ENCODE results near the gene UVSSA. TPM values are rescaled to one million over a fixed set of nuclear protein-coding genes. Genes with fewer than 3 reads are reported as not detected.
A peak's percentile ranks its signal among the peaks of the same experiment; 100 is the strongest.
"Not testable (repeated sequence)": the region's sequence is repeated elsewhere in the genome, so short reads cannot be mapped to it uniquely, and the experiment has no call there.

Gene UVSSA
- total and polyA plus RNA-seq, 8 donors = 12.8 to 36.6 (median 18.8) TPM

DNA sequence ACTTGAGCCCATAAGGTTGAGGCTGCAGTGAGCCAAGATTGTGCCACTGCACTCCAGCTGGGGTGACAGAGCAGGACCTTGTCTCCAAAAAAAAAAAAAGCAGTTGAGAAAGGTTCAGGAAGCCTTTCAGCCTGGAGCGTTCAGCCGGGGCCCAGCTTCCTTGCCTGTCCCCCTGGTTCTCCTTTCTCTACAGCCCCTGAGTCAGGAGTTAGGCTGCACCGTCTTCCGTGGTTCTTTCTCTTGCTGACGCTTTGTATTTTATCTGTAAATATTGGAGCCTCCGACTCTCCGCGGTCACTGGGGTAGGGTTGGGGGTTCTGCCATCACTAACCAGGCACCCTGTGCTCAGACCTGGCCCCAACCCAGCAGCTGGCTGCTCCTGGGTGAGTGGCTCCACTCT, 13.8 kb upstream of the UVSSA start:
- TF ChIP-seq, protein P1, sequence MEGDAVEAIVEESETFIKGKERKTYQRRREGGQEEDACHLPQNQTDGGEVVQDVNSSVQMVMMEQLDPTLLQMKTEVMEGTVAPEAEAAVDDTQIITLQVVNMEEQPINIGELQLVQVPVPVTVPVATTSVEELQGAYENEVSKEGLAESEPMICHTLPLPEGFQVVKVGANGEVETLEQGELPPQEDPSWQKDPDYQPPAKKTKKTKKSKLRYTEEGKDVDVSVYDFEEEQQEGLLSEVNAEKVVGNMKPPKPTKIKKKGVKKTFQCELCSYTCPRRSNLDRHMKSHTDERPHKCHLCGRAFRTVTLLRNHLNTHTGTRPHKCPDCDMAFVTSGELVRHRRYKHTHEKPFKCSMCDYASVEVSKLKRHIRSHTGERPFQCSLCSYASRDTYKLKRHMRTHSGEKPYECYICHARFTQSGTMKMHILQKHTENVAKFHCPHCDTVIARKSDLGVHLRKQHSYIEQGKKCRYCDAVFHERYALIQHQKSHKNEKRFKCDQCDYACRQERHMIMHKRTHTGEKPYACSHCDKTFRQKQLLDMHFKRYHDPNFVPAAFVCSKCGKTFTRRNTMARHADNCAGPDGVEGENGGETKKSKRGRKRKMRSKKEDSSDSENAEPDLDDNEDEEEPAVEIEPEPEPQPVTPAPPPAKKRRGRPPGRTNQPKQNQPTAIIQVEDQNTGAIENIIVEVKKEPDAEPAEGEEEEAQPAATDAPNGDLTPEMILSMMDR (IDR thresholded peaks at IDR 0.05) = no peak
- Histone ChIP-seq H3K27ac (no peak overlapping the region), H3K36me3 (peaks cover 0 to 81% of the 10 kb centered on the region in 2 donors), H3K9me3 (peaks cover 0 to 9% of the 10 kb centered on the region in 2 donors), H3K4me1 (no peaks in the 10 kb centered on the region), H3K4me3 (no peak overlapping the region), H3K27me3 (no peaks in the 10 kb centered on the region)
- no peak for ATAC-seq
- DNase-seq = peak in 1 of 4 donors; percentile 28
- intact Hi-C loops (cut with DNase I) = no loop called here

DNA sequence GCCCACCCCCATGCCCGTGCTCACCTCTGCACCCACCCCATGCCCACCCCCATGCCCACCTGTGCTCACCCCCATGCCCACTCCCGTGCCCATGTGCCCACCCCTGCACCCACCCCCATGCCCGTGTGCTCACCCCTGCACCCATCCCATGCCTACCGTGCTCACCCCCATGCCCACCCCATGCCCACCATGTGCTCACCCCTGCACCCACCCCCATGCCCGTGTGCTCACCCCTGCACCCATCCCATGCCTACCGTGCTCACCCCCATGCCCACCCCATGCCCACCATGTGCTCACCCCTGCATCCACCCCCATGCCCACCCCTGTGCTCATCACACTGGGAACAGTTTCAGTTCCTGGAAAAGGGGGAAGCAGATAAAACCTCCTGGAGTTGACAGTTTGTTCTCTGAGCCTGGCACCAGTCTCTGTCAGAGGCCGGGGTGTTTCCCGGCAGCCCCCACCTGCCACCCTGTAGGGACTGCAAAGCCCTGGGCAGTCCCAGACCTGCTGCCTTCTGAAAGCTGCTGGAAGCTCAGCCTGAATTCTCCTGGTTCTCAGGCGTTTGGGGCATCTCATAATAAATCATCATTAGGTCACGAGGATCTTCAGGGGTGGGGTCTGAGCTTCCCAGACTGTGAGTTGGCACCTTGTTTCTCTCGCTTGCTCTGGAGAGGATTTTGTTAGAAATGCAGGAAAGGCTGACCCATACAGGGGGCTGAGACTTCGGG, 13.0 kb upstream of the UVSSA start:
- H3K9me3 ChIP-seq; H3K4me1 ChIP-seq; intact Hi-C loops (cut with DNase I); H3K27me3 ChIP-seq; ATAC-seq; H3K4me3 ChIP-seq: not testable (repeated sequence)
- Histone ChIP-seq H3K27ac (peak overlapping the region in 1 of 2 donors; percentile 62), H3K36me3 (peaks cover 4 to 81% of the 10 kb centered on the region in 2 donors)
- DNase-seq = peak in 1 of 4 donors; percentile 45

DNA sequence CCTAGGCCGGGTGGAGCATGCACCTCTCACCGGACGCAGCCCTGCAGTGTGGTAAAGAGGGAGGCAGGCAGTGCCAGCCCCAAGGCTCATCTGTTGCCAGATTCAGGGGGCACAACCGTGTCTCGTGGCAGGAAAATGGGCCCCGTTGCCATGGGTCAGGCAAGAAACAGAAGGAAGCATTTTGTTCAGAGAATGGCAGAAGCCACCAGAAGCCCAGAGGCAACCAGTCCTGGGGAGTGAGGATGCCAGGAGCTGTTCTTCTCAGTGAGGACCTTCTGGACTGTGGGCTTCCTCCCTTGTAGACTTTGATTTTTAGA, 12.5 kb upstream of the UVSSA start:
- H3K4me1 ChIP-seq = no peaks in the 10 kb centered on the region
- H3K9me3 ChIP-seq = peaks cover 0 to 9% of the 10 kb centered on the region in 2 donors
- intact Hi-C loops (cut with DNase I) = no loop called here
- H3K36me3 ChIP-seq = peaks cover 10 to 81% of the 10 kb centered on the region in 2 donors
- H3K27ac ChIP-seq = peak overlapping the region in 1 of 2 donors; percentile 62
- H3K27me3 ChIP-seq = no peaks in the 10 kb centered on the region
- no peak overlapping the region for H3K4me3 ChIP-seq
- TF ChIP-seq, protein P1 (IDR thresholded peaks at IDR 0.05) = no peak
- ATAC-seq (no peak), DNase-seq (peak in 1 of 4 donors; percentile 20)

DNA sequence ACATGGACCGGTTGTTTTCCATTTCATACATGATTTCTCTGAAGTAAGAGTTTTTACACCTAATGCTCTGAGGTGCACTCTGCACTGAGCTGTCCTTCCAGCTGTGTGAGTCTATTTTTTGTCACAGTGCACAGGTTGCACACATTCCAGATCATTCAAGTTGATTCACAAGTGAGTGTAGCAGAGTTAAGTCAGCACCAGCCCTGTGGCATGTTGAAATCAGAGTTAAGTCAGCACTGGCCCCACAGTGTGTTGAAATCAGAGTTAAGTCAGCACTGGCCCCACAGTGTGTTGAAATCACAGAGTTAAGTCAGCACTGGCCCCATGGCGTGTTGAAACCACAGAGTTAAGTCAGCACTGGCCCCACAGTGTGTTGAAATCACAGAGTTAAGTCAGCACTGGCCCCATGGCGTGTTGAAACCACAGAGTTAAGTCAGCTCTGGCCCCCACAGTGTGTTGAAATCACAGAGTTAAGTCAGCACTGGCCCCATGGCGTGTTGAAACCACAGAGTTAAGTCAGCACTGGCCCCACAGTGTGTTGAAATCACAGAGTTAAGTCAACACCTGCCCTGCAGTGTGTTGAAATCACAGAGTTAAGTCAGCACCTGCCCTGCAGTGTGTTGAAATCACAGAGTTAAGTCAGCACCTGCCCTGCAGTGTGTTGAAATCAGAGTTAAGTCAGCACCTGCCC, 11.7 kb upstream of the UVSSA start:
- H3K9me3 ChIP-seq; H3K27me3 ChIP-seq; H3K4me3 ChIP-seq; DNase-seq; ATAC-seq; intact Hi-C loops (cut with DNase I); H3K4me1 ChIP-seq: not testable (repeated sequence)
- H3K36me3 ChIP-seq = peaks cover 14 to 82% of the 10 kb centered on the region in 2 donors
- H3K27ac ChIP-seq = peak overlapping the region in 1 of 2 donors; percentile 62

DNA sequence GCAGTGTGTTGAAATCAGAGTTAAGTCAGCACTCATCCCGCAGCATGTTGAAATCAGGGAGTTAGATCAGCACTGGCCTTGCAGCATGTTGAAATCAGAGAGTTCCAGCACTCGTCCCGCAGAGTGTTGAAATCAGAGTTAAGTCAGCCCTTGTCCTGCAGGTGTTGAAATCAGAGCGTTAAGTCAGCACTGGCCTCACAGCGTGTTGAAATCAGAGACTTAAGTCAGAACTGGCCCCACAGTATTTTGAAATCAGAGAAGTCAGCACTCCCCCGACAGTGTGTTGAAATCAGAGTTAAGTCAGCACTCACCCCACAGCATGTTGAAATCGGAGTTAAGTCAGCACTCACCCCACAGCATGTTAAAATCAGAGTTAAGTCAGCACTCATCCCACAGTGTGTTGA, 10.9 kb upstream of the UVSSA start:
- no peak for ATAC-seq
- H3K36me3 ChIP-seq = peaks cover 14 to 83% of the 10 kb centered on the region in 2 donors

DNA sequence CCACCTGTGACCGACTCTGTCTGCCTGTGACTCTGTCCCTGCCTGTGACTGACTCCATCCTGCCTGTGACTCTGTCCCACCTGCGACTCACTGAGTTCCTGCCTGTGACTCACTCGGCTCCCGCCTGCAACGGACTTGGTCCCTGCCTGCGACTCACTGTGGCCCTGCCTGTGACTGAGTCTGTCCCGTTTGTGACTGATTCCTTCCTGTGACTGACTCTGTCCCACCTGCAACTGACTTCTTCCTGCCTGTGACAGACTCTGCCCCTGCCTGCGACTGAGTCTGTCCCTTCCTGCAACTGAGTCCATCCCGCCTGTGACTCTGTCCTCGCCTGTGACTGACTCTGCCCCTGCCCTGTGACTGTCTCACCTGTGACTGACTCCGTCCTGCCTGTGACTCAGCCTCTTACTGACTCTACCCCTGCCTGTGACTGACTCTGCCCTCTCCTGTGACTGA, 9.6 kb upstream of the UVSSA start:
- Histone ChIP-seq H3K27ac (peak overlapping the region in 1 of 2 donors; percentile 81), H3K9me3 (peaks cover 0 to 9% of the 10 kb centered on the region in 2 donors), H3K4me1 (no peaks in the 10 kb centered on the region), H3K27me3 (no peaks in the 10 kb centered on the region), H3K36me3 (peaks cover 14 to 78% of the 10 kb centered on the region in 2 donors), H3K4me3 (no peak overlapping the region)
- TF ChIP-seq, protein P1 (IDR thresholded peaks at IDR 0.05) = no peak
- ATAC-seq (peak; percentile 59), DNase-seq (peak in 1 of 4 donors; percentile 41)
- intact Hi-C loops (cut with DNase I) = no loop called here

More for the DNA sequence above, 10.9 kb upstream of the UVSSA start:
- Histone ChIP-seq H3K9me3 (peaks cover 0 to 9% of the 10 kb centered on the region in 2 donors), H3K4me3 (no peak overlapping the region), H3K27ac (peak overlapping the region in 1 of 2 donors; percentile 81), H3K27me3 (no peaks in the 10 kb centered on the region), H3K4me1 (no peaks in the 10 kb centered on the region)
- DNase-seq = no peak
- TF ChIP-seq, protein P1 (IDR thresholded peaks at IDR 0.05) = no peak
- intact Hi-C loops (cut with DNase I) = no loop called here

Data from left lung (tissue), 10 donors.